Measurements from ENCODE around the gene CCNB2.
"Not testable (repeated sequence)": the region's sequence is repeated elsewhere in the genome, so short reads cannot be mapped to it uniquely, and the experiment has no call there.

The CCNB2 gene

GRCh38 chr15:59138243-59138642 lies 33.3 kb downstream of the CCNB2 start:
- H3K9ac ChIP-seq: no peak overlapping the region
- no peak overlapping the region for H3K4me2 ChIP-seq
- no peaks in the 10 kb centered on the region for H3K27me3 ChIP-seq (ENCODE audit: insufficient read depth, low read depth)
- TF ChIP-seq CTCF (conservative IDR thresholded peaks at IDR 0.05; ENCODE audit: low read depth, low read length): peak; percentile 75
- H3K4me1 ChIP-seq (ENCODE audit: low read depth, poor library complexity, severe bottlenecking): peaks cover 23% of the 10 kb centered on the region
- H4K20me1 ChIP-seq (ENCODE audit: insufficient read depth): no peaks in the 10 kb centered on the region
- H2AFZ ChIP-seq (ENCODE audit: low read depth): no peak overlapping the region
- H3K4me3 ChIP-seq (IDR thresholded peaks at IDR 0.05; ENCODE audit: insufficient read depth, low read depth, low read length): no peak overlapping the region
- no peak overlapping the region for H3K27ac ChIP-seq
- H3K36me3 ChIP-seq (ENCODE audit: insufficient read depth): no peaks in the 10 kb centered on the region
- no peaks in the 10 kb centered on the region for H3K79me2 ChIP-seq (ENCODE audit: insufficient read depth, low read depth)

DNA sequence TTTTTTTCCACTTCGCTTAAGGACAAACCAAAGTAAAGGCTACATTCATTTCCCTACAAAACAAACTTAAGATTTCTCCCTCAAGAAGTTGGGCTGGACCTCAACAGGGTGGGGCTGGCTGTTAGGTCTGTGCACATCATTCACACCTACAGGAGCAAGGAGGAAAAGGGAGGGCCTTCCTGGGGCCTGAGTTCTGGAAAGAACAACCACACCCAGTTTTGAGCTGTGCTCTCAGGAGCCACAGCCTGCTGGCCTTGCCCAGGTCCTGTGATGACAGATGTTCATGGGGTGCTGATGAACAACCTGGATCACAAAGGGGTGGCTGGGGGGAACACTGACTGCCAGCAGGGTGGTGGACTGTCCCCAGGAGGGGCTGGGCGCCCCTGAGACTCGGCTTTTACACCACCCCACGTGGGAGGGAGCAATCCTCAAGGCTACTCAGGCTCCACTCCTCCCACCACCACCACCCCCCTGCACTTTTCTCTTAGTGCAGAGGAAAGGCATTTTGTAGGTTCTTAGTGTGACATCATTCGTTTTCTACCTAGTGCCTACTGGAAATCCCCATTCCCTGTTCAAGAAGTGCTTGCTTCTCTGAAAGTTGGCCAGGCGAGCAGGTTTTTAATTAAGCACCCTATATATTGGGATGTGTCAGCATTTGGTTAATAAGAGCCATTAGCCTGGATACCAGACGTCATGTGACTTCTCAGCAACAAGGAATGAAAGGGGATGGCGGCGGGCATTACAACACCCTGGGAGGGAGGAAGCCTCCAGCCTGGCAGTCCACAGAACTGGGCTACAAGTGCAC lies 35.7 kb downstream of the CCNB2 start:
- Histone ChIP-seq H3K9ac (peak overlapping the region; percentile 67), H3K4me3 (IDR thresholded peaks at IDR 0.05; ENCODE audit: insufficient read depth, low read depth, low read length) (no peak overlapping the region), H4K20me1 (ENCODE audit: insufficient read depth) (no peaks in the 10 kb centered on the region), H3K4me1 (ENCODE audit: low read depth, poor library complexity, severe bottlenecking) (peaks cover 23% of the 10 kb centered on the region), H3K36me3 (ENCODE audit: insufficient read depth) (no peaks in the 10 kb centered on the region), H3K4me2 (peak overlapping the region; percentile 38), H3K27me3 (ENCODE audit: insufficient read depth, low read depth) (no peaks in the 10 kb centered on the region), H3K79me2 (ENCODE audit: insufficient read depth, low read depth) (no peaks in the 10 kb centered on the region), H2AFZ (ENCODE audit: low read depth) (peak overlapping the region; percentile 52), H3K27ac (peak overlapping the region; percentile 89)
- TF ChIP-seq CTCF (conservative IDR thresholded peaks at IDR 0.05; ENCODE audit: low read depth, low read length): no peak

DNA sequence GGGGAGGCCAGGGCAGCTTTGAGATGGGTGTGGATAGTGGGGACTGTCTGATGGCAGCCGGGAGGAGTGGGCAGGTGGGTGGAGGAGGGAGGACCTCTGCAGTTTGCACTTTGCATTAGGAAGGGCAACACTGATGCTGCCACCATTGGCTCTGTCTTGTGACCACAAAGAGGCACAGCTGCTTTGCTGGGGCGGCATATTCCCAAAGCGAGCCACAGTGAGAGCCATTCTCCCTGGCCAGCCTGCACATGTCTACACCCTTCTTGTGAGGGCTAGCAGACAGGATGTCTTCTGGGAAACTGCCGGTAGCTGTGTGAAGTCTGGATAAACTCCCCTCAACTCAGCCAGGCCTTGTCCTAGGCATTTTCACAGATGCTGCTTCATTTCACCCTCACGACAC lies 38.3 kb downstream of the CCNB2 start:
- Histone ChIP-seq H3K27ac (no peak overlapping the region), H3K4me2 (no peak overlapping the region), H3K9ac (no peak overlapping the region), H3K4me3 (IDR thresholded peaks at IDR 0.05; ENCODE audit: insufficient read depth, low read depth, low read length) (no peak overlapping the region), H2AFZ (ENCODE audit: low read depth) (no peak overlapping the region), H4K20me1 (ENCODE audit: insufficient read depth) (no peaks in the 10 kb centered on the region), H3K27me3 (ENCODE audit: insufficient read depth, low read depth) (no peaks in the 10 kb centered on the region), H3K79me2 (ENCODE audit: insufficient read depth, low read depth) (no peaks in the 10 kb centered on the region), H3K4me1 (ENCODE audit: low read depth, poor library complexity, severe bottlenecking) (peaks cover 23% of the 10 kb centered on the region), H3K36me3 (ENCODE audit: insufficient read depth) (no peaks in the 10 kb centered on the region)
- TF ChIP-seq CTCF (conservative IDR thresholded peaks at IDR 0.05; ENCODE audit: low read depth, low read length): no peak

GRCh38 chr15:59144594-59144993 lies 39.6 kb downstream of the CCNB2 start:
- H3K4me2 ChIP-seq; H3K27ac ChIP-seq; H2AFZ ChIP-seq (ENCODE audit: low read depth); H4K20me1 ChIP-seq (ENCODE audit: insufficient read depth); H3K36me3 ChIP-seq (ENCODE audit: insufficient read depth); H3K27me3 ChIP-seq (ENCODE audit: insufficient read depth, low read depth); H3K79me2 ChIP-seq (ENCODE audit: insufficient read depth, low read depth); H3K9ac ChIP-seq; H3K4me3 ChIP-seq (IDR thresholded peaks at IDR 0.05; ENCODE audit: insufficient read depth, low read depth, low read length): not testable (repeated sequence)
- H3K4me1 ChIP-seq (ENCODE audit: low read depth, poor library complexity, severe bottlenecking): peaks cover 20% of the 10 kb centered on the region

DNA sequence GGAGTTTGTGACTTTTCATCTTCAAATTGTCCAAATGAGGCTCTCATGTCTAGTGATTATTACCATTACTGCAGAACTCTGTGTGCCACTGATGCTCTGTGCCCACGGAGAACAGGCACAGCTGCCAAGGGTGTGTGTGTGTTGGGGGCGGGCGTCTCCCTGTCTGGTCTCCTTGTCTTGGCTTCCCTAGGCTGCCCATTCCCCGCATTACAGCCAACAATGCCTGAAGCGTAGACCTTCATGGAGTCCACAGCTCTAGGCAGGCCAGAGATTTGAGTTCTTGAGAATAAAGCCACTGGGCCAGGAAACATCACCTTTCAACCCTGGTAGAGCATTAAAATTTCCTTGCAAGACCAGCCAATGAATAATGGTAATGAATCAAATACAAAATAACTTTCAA lies 42.7 kb downstream of the CCNB2 start:
- H4K20me1 ChIP-seq (ENCODE audit: insufficient read depth): no peaks in the 10 kb centered on the region
- no peaks in the 10 kb centered on the region for H3K4me1 ChIP-seq (ENCODE audit: low read depth, poor library complexity, severe bottlenecking)
- no peak overlapping the region for H2AFZ ChIP-seq (ENCODE audit: low read depth)
- no peak for TF ChIP-seq CTCF (conservative IDR thresholded peaks at IDR 0.05; ENCODE audit: low read depth, low read length)
- H3K9ac ChIP-seq: no peak overlapping the region
- no peaks in the 10 kb centered on the region for H3K79me2 ChIP-seq (ENCODE audit: insufficient read depth, low read depth)
- no peak overlapping the region for H3K4me3 ChIP-seq (IDR thresholded peaks at IDR 0.05; ENCODE audit: insufficient read depth, low read depth, low read length)
- H3K27ac ChIP-seq: no peak overlapping the region
- H3K27me3 ChIP-seq (ENCODE audit: insufficient read depth, low read depth): no peaks in the 10 kb centered on the region
- no peak overlapping the region for H3K4me2 ChIP-seq
- no peaks in the 10 kb centered on the region for H3K36me3 ChIP-seq (ENCODE audit: insufficient read depth)
